ENCODE results near the gene ROBO1. TPM values are rescaled to one million over a fixed set of nuclear protein-coding genes. Genes with fewer than 3 reads are reported as not detected.

Gene ROBO1
- total and polyA plus RNA-seq, 2 of the 8 experiments (the other 6 are each of a cell fraction or from before 2014, with no cell fraction given): 51.4 to 91.0 TPM

- no peak for FAIRE-seq
- no peak for TF ChIP-seq KDM4A (IDR thresholded peaks at IDR 0.05; ENCODE audit: low read depth, low read length, severe bottlenecking)
- no peak for TF ChIP-seq FOSL1 (IDR thresholded peaks at IDR 0.05; ENCODE audit: insufficient read depth, low read depth, low read length)
- no peak for TF ChIP-seq BCL11A (IDR thresholded peaks at IDR 0.05; ENCODE audit: low read depth in 2 of 2, low read length in 2 of 2)
- no peak for TF ChIP-seq ASH2L (IDR thresholded peaks at IDR 0.05; ENCODE audit: low read length)
- TF ChIP-seq RNF2 (IDR thresholded peaks at IDR 0.05; ENCODE audit: borderline replicate concordance, low read depth, low read length, missing control alignments, poor library complexity, severe bottlenecking): no peak
- TF ChIP-seq EP300 (IDR thresholded peaks at IDR 0.05; ENCODE audit: borderline replicate concordance in 1 of 2, low read depth in 2 of 2, low read length in 2 of 2): no peak
- TF ChIP-seq, protein P1, sequence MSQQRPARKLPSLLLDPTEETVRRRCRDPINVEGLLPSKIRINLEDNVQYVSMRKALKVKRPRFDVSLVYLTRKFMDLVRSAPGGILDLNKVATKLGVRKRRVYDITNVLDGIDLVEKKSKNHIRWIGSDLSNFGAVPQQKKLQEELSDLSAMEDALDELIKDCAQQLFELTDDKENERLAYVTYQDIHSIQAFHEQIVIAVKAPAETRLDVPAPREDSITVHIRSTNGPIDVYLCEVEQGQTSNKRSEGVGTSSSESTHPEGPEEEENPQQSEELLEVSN (IDR thresholded peaks at IDR 0.05): no peak
- no peak for TF ChIP-seq ZNF274 (IDR thresholded peaks at IDR 0.05; ENCODE audit: borderline replicate concordance, extremely low read depth, low read length)
- TF ChIP-seq RBBP5 (IDR thresholded peaks at IDR 0.05; ENCODE audit: borderline replicate concordance, low read depth, low read length): no peak
- no peak for TF ChIP-seq JUND (IDR thresholded peaks at IDR 0.05; ENCODE audit: low read length)
- TF ChIP-seq EGR1 (IDR thresholded peaks at IDR 0.05; ENCODE audit: borderline replicate concordance, low read depth, low read length): no peak
Observed at GRCh38 chr3:78642226-78643035, 1125.4 kb downstream of the ROBO1 start.

More at GRCh38 chr3:78642226-78643035, 1125.4 kb downstream of the ROBO1 start:
- H3K79me1 ChIP-seq (ENCODE audit: low read depth, low read length): no peaks in the 10 kb centered on the region
- no peak overlapping the region for H3K4ac ChIP-seq (replicated peaks; ENCODE audit: insufficient read length, low read depth, low read length)
- no peak overlapping the region for H2BK120ac ChIP-seq (replicated peaks; ENCODE audit: low read depth, low read length)
- H3K79me2 ChIP-seq (ENCODE audit: control insufficient read depth in 1 of 2, insufficient read depth in 2 of 2, low read length in 2 of 2): no peaks in the 10 kb centered on the region
- no peak overlapping the region for H3K14ac ChIP-seq (ENCODE audit: insufficient read length)
- WGBS, 2 experiments (ENCODE audit: extremely low coverage in 1 of 2, insufficient coverage in 1 of 2, insufficient read length in 1 of 2, insufficient replicate concordance in 2 of 2, low coverage in 1 of 2, low lambda C conversion rate in 2 of 2, missing lambda C conversion rate in 1 of 2): 43% methylated on average over 3 of the region's 3 CpGs; no CpG with 5 or more reads in 1 of the 2 experiments
- H3K18ac ChIP-seq (ENCODE audit: extremely low read depth, low read length): 0 out of 2 replicates have a peak overlapping the region, but pooled peaks have one; percentile 28
- H2AK5ac ChIP-seq (ENCODE audit: low read depth, low read length): no peak overlapping the region
- CTCF ChIA-PET (ENCODE audit: partially characterized antibody): interaction anchor here (0.6 to 4.1 kb wide), 6 partner anchors 9 to 876 kb away, joined by 3 to 30 read pairs (median 3); no protein-coding TSS in a partner anchor
- H3K23ac ChIP-seq (ENCODE audit: insufficient read length): no peak overlapping the region
- no peaks in the 10 kb centered on the region for H3K9me3 ChIP-seq (ENCODE audit: insufficient read depth in 2 of 2, low read depth in 1 of 2, low read length in 1 of 2)
- no peaks in the 10 kb centered on the region for H3K27me3 ChIP-seq (replicated peaks in 1 of 4; ENCODE audit: control insufficient read depth in 3 of 4, extremely low read depth in 1 of 4, insufficient read depth in 3 of 4, low read length in 3 of 4)
- no peak overlapping the region for H4K5ac ChIP-seq (ENCODE audit: insufficient read length, low read depth, low read length)
- no peak overlapping the region for H3K4me2 ChIP-seq (ENCODE audit: insufficient read depth in 1 of 2, low read depth in 2 of 2, low read length in 2 of 2)
- no peak overlapping the region for H3K4me3 ChIP-seq (ENCODE audit: extremely low read depth in 1 of 4, insufficient read depth in 2 of 4, low read depth in 3 of 4, low read length in 4 of 4)
- no peak overlapping the region for H4K91ac ChIP-seq (replicated peaks; ENCODE audit: insufficient read length, low read length)
- H2BK15ac ChIP-seq (ENCODE audit: low read length): no peak overlapping the region
- H2BK20ac ChIP-seq (ENCODE audit: low read length): no peak overlapping the region
- no peak overlapping the region for H4K8ac ChIP-seq (ENCODE audit: extremely low read depth, insufficient read depth, low read length)
- no peaks in the 10 kb centered on the region for H4K20me1 ChIP-seq (replicated peaks in 1 of 2; ENCODE audit: control insufficient read depth in 1 of 2, insufficient read depth in 2 of 2, low read length in 2 of 2)
- DNase-seq (ENCODE audit: low read depth in 1 of 2, low spot score in 2 of 2): no peak
- no peak overlapping the region for H2BK12ac ChIP-seq (ENCODE audit: low read depth, low read length)
- POLR2A ChIA-PET (ENCODE audit: partially characterized antibody): no interaction called here
- H3K36me3 ChIP-seq (ENCODE audit: control insufficient read depth in 2 of 4, insufficient read depth in 4 of 4, low read length in 3 of 4): peaks cover 0 to 4% (median 2%) of the 10 kb centered on the region in 4 experiments; a peak in 2 of 8 replicates
- H3K23me2 ChIP-seq (ENCODE audit: low read depth, low read length): no peaks in the 10 kb centered on the region
- H3K4me1 ChIP-seq (replicated peaks in 1 of 4; ENCODE audit: control insufficient read depth in 3 of 4, insufficient read depth in 4 of 4, low read length in 3 of 4): peaks cover 0 to 10% (median 6%) of the 10 kb centered on the region in 4 experiments; a peak in 4 of 7 replicates
- H3K56ac ChIP-seq (replicated peaks; ENCODE audit: insufficient read length, low read depth, low read length): no peak overlapping the region
- no peak overlapping the region for H3K9ac ChIP-seq (replicated peaks in 1 of 4; ENCODE audit: extremely low read depth in 1 of 4, low read depth in 3 of 4, low read length in 3 of 4)
- H3K27ac ChIP-seq (ENCODE audit: low read depth, low read length): no peak overlapping the region
- H2AFZ ChIP-seq (ENCODE audit: low read length): no peak overlapping the region
- H2BK5ac ChIP-seq (ENCODE audit: low read depth, low read length): no peak overlapping the region
